GM12892 (cell line): ENCODE data around the gene VPS11.

Source experiments
- POLR2A ChIP-seq: IDR thresholded peaks from 2 replicates; pipeline ENCODE4 v1.6.1; 2011; ENCODE audit warnings: low read depth, low read length, control low read depth
- POLR2AphosphoS5 ChIP-seq: IDR thresholded peaks from 2 replicates; pipeline ENCODE4 v1.6.1; 2011; ENCODE audit warnings: low read depth, low read length, control low read depth

DNA sequence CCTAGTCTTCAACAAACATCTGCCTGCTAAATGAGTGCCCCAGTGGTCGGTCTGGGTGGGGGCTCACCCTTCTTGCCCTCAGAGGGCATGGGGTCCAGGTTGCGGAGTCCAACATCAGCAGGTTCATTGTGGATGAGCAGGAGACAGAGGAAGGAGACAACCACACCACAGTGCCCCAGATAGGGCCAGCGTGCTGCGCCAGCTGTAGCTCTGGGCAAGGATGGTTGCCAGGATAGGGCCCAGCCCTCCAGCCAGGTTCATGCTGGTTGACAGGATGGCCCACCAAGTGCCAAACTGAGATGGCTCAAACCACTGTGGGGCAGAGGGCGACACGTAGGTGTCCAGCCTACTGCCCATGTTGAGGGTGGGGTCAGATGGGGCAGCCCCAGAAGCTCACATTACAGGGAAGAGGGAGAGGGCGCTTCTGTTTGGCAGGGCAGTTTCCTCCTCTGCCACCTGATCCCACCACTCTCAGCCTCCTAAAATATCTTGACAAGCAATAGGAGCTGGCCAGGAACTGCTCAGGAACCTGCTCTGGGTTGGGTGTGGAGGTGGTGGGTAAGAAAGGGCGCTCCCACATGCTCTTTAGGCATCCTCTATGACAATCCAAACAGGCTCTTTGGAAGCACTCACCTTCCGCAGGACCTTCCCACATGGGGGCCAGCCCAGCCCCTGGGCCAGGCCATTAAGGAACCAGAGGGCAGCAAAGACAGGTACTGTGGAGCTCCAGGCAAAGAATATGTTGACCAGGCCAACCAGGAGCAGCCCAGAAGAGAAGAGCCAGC is 39.9 kb upstream of the VPS11 start:
- TF ChIP-seq POLR2A (no peak), POLR2AphosphoS5 (no peak)
